Measurements from ENCODE around the gene TMEFF2. TPM values are rescaled to one million over a fixed set of nuclear protein-coding genes. Genes with fewer than 3 reads are reported as not detected.
"Not testable (repeated sequence)": the region's sequence is repeated elsewhere in the genome, so short reads cannot be mapped to it uniquely, and the experiment has no call there.

The TMEFF2 gene
- total and polyA plus RNA-seq, 4 donors = 0.08 TPM; not detected in 3

GRCh38 chr2:191922736-191923651 is 271.7 kb downstream of the TMEFF2 start:
- Histone ChIP-seq H3K4me1 (ENCODE audit: control insufficient read depth in 4 of 4, insufficient read depth in 4 of 4, low read length in 3 of 4) (no peaks in the 10 kb centered on the region), H3K9me3 (ENCODE audit: control insufficient read depth in 4 of 4, low read length in 3 of 4) (peaks cover 0 to 2% (median 0%) of the 10 kb centered on the region in 4 donors), H3K27ac (ENCODE audit: low read depth in 1 of 2, low read length in 2 of 2) (no peak overlapping the region), H3K36me3 (ENCODE audit: control insufficient read depth in 4 of 4, insufficient read depth in 3 of 4, low read depth in 1 of 4, low read length in 3 of 4) (no peaks in the 10 kb centered on the region), H3K27me3 (ENCODE audit: control insufficient read depth in 4 of 4, insufficient read depth in 4 of 4, low read length in 3 of 4) (no peaks in the 10 kb centered on the region), H3K9ac (ENCODE audit: low read depth in 1 of 2, low read length in 2 of 2) (no peak overlapping the region), H3K4me3 (ENCODE audit: low read depth in 1 of 3, low read length in 3 of 3) (no peak overlapping the region)
- 96% methylated on average over 20 of the region's 20 CpGs for WGBS
- no peak for DNase-seq (ENCODE audit: low spot score)
- TF ChIP-seq FOXA2 (IDR thresholded peaks at IDR 0.05) = no peak
- TF ChIP-seq MAX (IDR thresholded peaks at IDR 0.05) = no peak
- TF ChIP-seq FOXA1 (IDR thresholded peaks at IDR 0.05) = no peak
- no peak for TF ChIP-seq RXRA (IDR thresholded peaks at IDR 0.05)
- TF ChIP-seq ATF3 (IDR thresholded peaks at IDR 0.05) = no peak
- no peak for TF ChIP-seq NR2F2 (IDR thresholded peaks at IDR 0.05)
- TF ChIP-seq YY1 (IDR thresholded peaks at IDR 0.05) = no peak
- no peak for TF ChIP-seq HNF4A (conservative IDR thresholded peaks at IDR 0.05)
- TF ChIP-seq JUND (IDR thresholded peaks at IDR 0.05) = no peak
- no peak for TF ChIP-seq SP1 (IDR thresholded peaks at IDR 0.05)

GRCh38 chr2:191921650-191922049 is 273.1 kb downstream of the TMEFF2 start:
- not testable (repeated sequence) for DNase-seq (ENCODE audit: low spot score); H3K9me3 ChIP-seq (ENCODE audit: control insufficient read depth in 4 of 4, low read length in 3 of 4); H3K4me1 ChIP-seq (ENCODE audit: control insufficient read depth in 4 of 4, insufficient read depth in 4 of 4, low read length in 3 of 4); H3K27me3 ChIP-seq (ENCODE audit: control insufficient read depth in 4 of 4, insufficient read depth in 4 of 4, low read length in 3 of 4); H3K36me3 ChIP-seq (ENCODE audit: control insufficient read depth in 4 of 4, insufficient read depth in 3 of 4, low read depth in 1 of 4, low read length in 3 of 4); H3K4me3 ChIP-seq (ENCODE audit: low read depth in 1 of 3, low read length in 3 of 3); H3K27ac ChIP-seq (ENCODE audit: low read depth in 1 of 2, low read length in 2 of 2); H3K9ac ChIP-seq (ENCODE audit: low read depth in 1 of 2, low read length in 2 of 2)
- WGBS = 97% methylated on average over 32 of the region's 32 CpGs

GRCh38 chr2:191920502-191920901 is 274.2 kb downstream of the TMEFF2 start:
- no peak overlapping the region for H3K9ac ChIP-seq (ENCODE audit: low read depth in 1 of 2, low read length in 2 of 2)
- peaks cover 0 to 2% (median 0%) of the 10 kb centered on the region in 4 donors for H3K9me3 ChIP-seq (ENCODE audit: control insufficient read depth in 4 of 4, low read length in 3 of 4)
- no peaks in the 10 kb centered on the region for H3K4me1 ChIP-seq (ENCODE audit: control insufficient read depth in 4 of 4, insufficient read depth in 4 of 4, low read length in 3 of 4)
- WGBS = 96% methylated on average over 2 of the region's 2 CpGs
- no peaks in the 10 kb centered on the region for H3K36me3 ChIP-seq (ENCODE audit: control insufficient read depth in 4 of 4, insufficient read depth in 3 of 4, low read depth in 1 of 4, low read length in 3 of 4)
- H3K27ac ChIP-seq (ENCODE audit: low read depth in 1 of 2, low read length in 2 of 2) = no peak overlapping the region
- no peaks in the 10 kb centered on the region for H3K27me3 ChIP-seq (ENCODE audit: control insufficient read depth in 4 of 4, insufficient read depth in 4 of 4, low read length in 3 of 4)
- no peak for TF ChIP-seq RXRA (IDR thresholded peaks at IDR 0.05)
- no peak for TF ChIP-seq FOXA1 (IDR thresholded peaks at IDR 0.05)
- no peak for TF ChIP-seq HNF4G (IDR thresholded peaks at IDR 0.05)
- TF ChIP-seq EGR1 (IDR thresholded peaks at IDR 0.05; ENCODE audit: low read depth in 2 of 2) = no peak
- no peak for TF ChIP-seq CTCF (IDR thresholded peaks at IDR 0.05; ENCODE audit: low read depth, low read length, missing input control)
- no peak for DNase-seq (ENCODE audit: low spot score)
- H3K4me3 ChIP-seq (ENCODE audit: low read depth in 1 of 3, low read length in 3 of 3) = no peak overlapping the region
